Nephron (organoid): ENCODE measurements around the gene EIF1AD.
A peak's percentile ranks its signal among the peaks of the same experiment; 100 is the strongest.

ENCODE experiments used
- H3K27ac Mint-ChIP-seq, 3 experiments: 2 replicates each; pipeline ENCODE4 v1.8.0; 2020; ENCODE audit warnings: mixed read lengths in 3 of 3, mild to moderate bottlenecking in 2 of 3, moderate library complexity in 1 of 3
- H3K27me3 Mint-ChIP-seq: 2 replicates; pipeline ENCODE4 v1.8.0; 2021; ENCODE audit warnings: low read depth, mild to moderate bottlenecking, moderate library complexity, mixed read lengths
- H3K36me3 Mint-ChIP-seq: 2 replicates; pipeline ENCODE4 v1.8.0; 2020; ENCODE audit warnings: low read depth, mixed read lengths
- H3K4me1 Mint-ChIP-seq: 2 replicates; pipeline ENCODE4 v1.8.0; 2020; ENCODE audit warnings: mixed read lengths
- H3K4me3 Mint-ChIP-seq, 3 experiments: 2 replicates each; pipeline ENCODE4 v1.8.0; 2020; ENCODE audit warnings: mild to moderate bottlenecking in 3 of 3, mixed read lengths in 3 of 3, moderate library complexity in 2 of 3
- H3K9me3 Mint-ChIP-seq: 2 replicates; pipeline ENCODE4 v1.8.0; 2020; ENCODE audit warnings: mixed read lengths
- TF ChIP-seq, protein P1 (sequence below), 3 experiments: fragments of 200-600 bp; sonication (generic); IDR thresholded peaks; one replicate each; pipeline ENCODE4 v1.5.0; 2021; ENCODE audit warnings: antibody characterized with exemption in 3 of 3; ENCODE audit not compliant: unreplicated experiment in 3 of 3

EIF1AD gene

DNA sequence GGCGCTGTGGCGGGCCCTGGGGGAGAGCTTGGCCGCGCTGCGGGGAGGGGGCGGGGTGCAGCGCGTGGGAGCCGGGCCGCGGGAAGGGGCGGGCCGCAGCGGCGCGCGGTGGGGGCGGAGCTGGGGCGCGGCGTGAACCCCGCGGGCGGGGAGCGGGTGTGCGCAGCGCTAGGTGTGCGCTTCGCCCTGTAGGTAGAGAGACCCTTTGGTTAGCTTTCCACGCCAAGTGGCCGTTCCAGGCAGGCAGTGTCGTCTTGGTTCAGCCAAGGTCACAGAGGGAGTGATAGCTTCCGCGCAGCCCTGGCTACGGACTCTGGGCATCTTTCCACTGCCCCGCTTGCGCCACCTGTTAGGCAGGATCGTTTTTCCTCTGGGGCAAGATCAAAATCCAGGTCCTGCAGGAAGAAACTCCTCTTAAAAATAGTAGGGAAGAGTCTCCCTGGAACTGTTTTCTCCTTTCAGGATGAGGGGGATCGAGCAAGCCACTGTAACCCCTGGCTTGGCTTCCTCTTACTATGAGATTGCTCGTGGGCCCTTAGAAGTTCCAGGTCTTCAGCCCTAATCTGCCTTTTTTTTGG lies 780 bp upstream of the EIF1AD start:
- Mint-ChIP-seq H3K27me3 (no peaks in the 10 kb centered on the region), H3K4me1 (peaks cover 22% of the 10 kb centered on the region), H3K4me3 (peak overlapping the region; percentile 96 to 99 (median 99)), H3K27ac (peak overlapping the region; percentile 98 to 100 (median 99)), H3K36me3 (peaks cover 46% of the 10 kb centered on the region), H3K9me3 (no peaks in the 10 kb centered on the region)
- TF ChIP-seq, protein P1, sequence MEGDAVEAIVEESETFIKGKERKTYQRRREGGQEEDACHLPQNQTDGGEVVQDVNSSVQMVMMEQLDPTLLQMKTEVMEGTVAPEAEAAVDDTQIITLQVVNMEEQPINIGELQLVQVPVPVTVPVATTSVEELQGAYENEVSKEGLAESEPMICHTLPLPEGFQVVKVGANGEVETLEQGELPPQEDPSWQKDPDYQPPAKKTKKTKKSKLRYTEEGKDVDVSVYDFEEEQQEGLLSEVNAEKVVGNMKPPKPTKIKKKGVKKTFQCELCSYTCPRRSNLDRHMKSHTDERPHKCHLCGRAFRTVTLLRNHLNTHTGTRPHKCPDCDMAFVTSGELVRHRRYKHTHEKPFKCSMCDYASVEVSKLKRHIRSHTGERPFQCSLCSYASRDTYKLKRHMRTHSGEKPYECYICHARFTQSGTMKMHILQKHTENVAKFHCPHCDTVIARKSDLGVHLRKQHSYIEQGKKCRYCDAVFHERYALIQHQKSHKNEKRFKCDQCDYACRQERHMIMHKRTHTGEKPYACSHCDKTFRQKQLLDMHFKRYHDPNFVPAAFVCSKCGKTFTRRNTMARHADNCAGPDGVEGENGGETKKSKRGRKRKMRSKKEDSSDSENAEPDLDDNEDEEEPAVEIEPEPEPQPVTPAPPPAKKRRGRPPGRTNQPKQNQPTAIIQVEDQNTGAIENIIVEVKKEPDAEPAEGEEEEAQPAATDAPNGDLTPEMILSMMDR (IDR thresholded peaks at IDR 0.05; ENCODE audit: unreplicated experiment in 3 of 3): no peak

DNA sequence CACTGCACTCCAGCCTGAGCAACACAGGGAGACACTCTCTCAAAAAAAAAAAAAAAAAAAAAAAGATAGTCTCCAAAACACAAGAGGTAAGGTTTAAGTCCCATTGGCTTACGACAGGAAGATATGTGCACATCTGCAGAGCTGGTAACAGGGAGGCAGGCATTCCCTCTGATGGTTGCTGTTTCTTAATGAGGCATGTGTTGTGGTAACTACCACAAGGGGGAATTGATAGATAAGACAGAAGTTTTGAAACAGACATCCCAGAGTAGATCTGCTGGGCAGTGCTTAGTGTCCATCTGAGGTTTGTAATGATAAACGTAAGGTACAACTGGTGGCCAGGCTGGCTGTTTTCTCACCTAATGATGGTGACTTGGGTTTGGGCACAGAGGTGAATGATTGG lies 4.7 kb downstream of the EIF1AD start:
- Mint-ChIP-seq H3K9me3 (no peaks in the 10 kb centered on the region), H3K27me3 (no peaks in the 10 kb centered on the region), H3K4me1 (peaks cover 13% of the 10 kb centered on the region), H3K4me3 (peak overlapping the region; percentile 40 to 74 (median 46)), H3K36me3 (peaks cover 57% of the 10 kb centered on the region), H3K27ac (no peak overlapping the region)
- TF ChIP-seq, protein P1 (IDR thresholded peaks at IDR 0.05; ENCODE audit: unreplicated experiment in 3 of 3): no peak

DNA sequence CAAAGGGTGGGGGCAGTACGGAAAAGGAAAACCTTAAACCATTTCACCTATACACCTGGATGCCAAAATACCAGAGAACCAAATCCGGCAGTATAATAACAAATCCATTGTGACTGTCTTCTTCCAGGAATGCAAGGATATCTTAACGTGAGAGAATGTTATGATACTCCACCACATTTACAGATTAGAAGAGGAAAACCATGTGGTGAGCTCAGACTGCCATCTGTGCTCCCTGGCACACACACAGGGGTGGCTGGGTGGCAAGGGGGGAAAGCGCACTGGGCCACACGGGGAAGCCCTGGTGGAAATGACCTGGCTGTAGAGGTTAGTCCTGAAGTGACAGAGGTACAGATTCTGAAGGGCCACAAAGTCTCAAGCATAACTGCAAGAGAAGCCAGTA lies 9.9 kb downstream of the EIF1AD start:
- no peaks in the 10 kb centered on the region for H3K27me3 Mint-ChIP-seq
- H3K4me1 Mint-ChIP-seq: no peaks in the 10 kb centered on the region
- peaks cover 27% of the 10 kb centered on the region for H3K36me3 Mint-ChIP-seq
- no peak overlapping the region for H3K4me3 Mint-ChIP-seq
- TF ChIP-seq, protein P1 (IDR thresholded peaks at IDR 0.05; ENCODE audit: unreplicated experiment in 3 of 3): no peak
- no peak overlapping the region for H3K27ac Mint-ChIP-seq
- no peaks in the 10 kb centered on the region for H3K9me3 Mint-ChIP-seq

DNA sequence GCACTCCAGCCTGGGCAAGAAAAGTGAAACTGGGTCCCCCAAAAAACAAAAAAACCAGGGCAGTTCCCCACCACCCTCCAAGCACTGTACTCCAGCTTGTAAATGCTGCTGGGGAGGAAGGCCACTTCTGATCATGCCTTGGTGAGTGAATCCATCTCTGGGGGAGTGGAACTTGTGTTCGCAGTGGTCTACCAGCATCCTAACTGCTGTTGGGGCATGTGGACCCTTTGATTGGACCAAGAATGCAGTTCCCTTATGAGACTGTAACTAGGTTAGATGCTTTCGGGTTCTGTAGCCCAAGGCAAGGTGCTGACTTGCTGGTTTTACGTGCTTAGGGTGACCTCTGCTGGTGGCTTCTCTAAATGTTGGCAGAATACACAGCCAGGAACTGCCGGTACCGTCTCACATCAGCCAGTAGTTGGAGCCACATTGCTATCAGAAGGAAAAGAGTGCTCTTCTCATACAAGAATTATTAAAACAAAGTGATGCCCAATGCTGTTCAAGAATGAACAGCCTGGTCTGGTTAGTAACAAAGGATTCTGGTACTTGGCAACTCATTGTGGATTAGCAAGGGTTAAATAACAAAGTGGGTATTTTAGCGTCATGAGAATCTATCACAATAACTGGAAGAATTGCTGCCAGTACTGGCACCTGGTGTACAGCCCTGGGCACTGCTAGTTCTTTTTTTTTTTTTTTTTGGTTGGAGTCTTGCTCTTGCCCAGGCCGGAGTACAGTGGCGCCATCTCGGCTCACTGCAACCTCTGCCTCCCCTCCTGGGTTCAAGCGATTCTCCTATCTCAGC lies 13.0 kb downstream of the EIF1AD start:
- Mint-ChIP-seq H3K9me3 (no peaks in the 10 kb centered on the region), H3K27ac (peak overlapping the region; percentile 5 to 40 (median 36)), H3K27me3 (no peaks in the 10 kb centered on the region), H3K4me1 (no peaks in the 10 kb centered on the region), H3K36me3 (peaks cover 15% of the 10 kb centered on the region), H3K4me3 (no peak overlapping the region)
- TF ChIP-seq, protein P1 (IDR thresholded peaks at IDR 0.05; ENCODE audit: unreplicated experiment in 3 of 3): peak; percentile 94 to 99 (median 96)

DNA sequence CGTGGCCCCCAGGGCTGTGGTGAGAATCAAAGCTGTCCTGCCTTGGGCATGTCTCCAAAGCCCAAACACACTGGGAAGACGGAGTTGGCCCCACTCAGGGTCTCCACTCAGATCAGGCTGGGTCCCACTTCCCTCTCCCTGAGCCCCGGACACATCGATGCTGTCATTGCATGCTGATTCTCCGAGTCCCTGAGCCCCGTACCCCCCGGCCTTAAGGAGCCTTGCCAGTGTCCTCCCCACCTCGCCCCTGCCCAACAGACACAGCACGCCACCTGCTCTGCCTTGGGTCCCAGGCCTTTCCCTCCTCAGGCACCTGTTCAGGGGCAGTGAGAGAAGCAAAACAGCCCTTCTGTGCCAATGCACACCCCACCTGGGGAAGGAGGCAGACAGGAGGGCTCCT lies 14.6 kb downstream of the EIF1AD start:
- TF ChIP-seq, protein P1 (IDR thresholded peaks at IDR 0.05; ENCODE audit: unreplicated experiment in 3 of 3): no peak
- H3K36me3 Mint-ChIP-seq: peaks cover 10% of the 10 kb centered on the region
- no peak overlapping the region for H3K27ac Mint-ChIP-seq
- no peaks in the 10 kb centered on the region for H3K27me3 Mint-ChIP-seq
- H3K4me1 Mint-ChIP-seq: no peaks in the 10 kb centered on the region
- no peaks in the 10 kb centered on the region for H3K9me3 Mint-ChIP-seq
- H3K4me3 Mint-ChIP-seq: no peak overlapping the region
